Measurements from ENCODE around the gene KCTD5.

The KCTD5 gene

GRCh38 chr16:2697401-2697948, 15.2 kb downstream of the KCTD5 start:
- H3K27me3 ChIP-seq = no peaks in the 10 kb centered on the region
- H3K4me1 ChIP-seq = peaks cover 0 to 4% (median 0%) of the 10 kb centered on the region in 4 donors
- TF ChIP-seq CTCF (IDR thresholded peaks at IDR 0.05) = no peak
- no peak overlapping the region for H3K4me3 ChIP-seq
- DNase-seq = no peak
- intact Hi-C loops (cut with DNase I; ENCODE audit: low total_unique reads) = no loop called here
- peaks cover 46 to 60% (median 60%) of the 10 kb centered on the region in 3 donors for H3K36me3 ChIP-seq
- no peak overlapping the region for H3K27ac ChIP-seq
- no peaks in the 10 kb centered on the region for H3K9me3 ChIP-seq

GRCh38 chr16:2698103-2698870, 16.0 kb downstream of the KCTD5 start:
- Histone ChIP-seq H3K27me3 (no peaks in the 10 kb centered on the region), H3K4me3 (no peak overlapping the region), H3K27ac (no peak overlapping the region), H3K36me3 (peaks cover 54 to 68% (median 68%) of the 10 kb centered on the region in 3 donors), H3K9me3 (no peaks in the 10 kb centered on the region), H3K4me1 (no peaks in the 10 kb centered on the region)
- no peak for DNase-seq
- intact Hi-C loops (cut with DNase I; ENCODE audit: low total_unique reads) = no loop called here
- no peak for TF ChIP-seq CTCF (IDR thresholded peaks at IDR 0.05)

GRCh38 chr16:2698965-2699750, 16.8 kb downstream of the KCTD5 start:
- intact Hi-C loops (cut with DNase I; ENCODE audit: low total_unique reads) = no loop called here
- Histone ChIP-seq H3K27me3 (no peaks in the 10 kb centered on the region), H3K4me3 (no peak overlapping the region), H3K4me1 (no peaks in the 10 kb centered on the region), H3K36me3 (peaks cover 54 to 77% (median 75%) of the 10 kb centered on the region in 3 donors), H3K27ac (no peak overlapping the region), H3K9me3 (no peaks in the 10 kb centered on the region)
- no peak for TF ChIP-seq CTCF (IDR thresholded peaks at IDR 0.05)
- DNase-seq = no peak

GRCh38 chr16:2699791-2700600, 17.7 kb downstream of the KCTD5 start:
- Histone ChIP-seq H3K4me1 (no peaks in the 10 kb centered on the region), H3K36me3 (peaks cover 55 to 85% (median 83%) of the 10 kb centered on the region in 3 donors), H3K4me3 (no peak overlapping the region), H3K9me3 (no peaks in the 10 kb centered on the region), H3K27me3 (no peaks in the 10 kb centered on the region), H3K27ac (no peak overlapping the region)
- intact Hi-C loops (cut with DNase I; ENCODE audit: low total_unique reads) = no loop called here
- no peak for DNase-seq
- no peak for TF ChIP-seq CTCF (IDR thresholded peaks at IDR 0.05)

- no peak for DNase-seq
- H3K36me3 ChIP-seq = peaks cover 63 to 93% (median 91%) of the 10 kb centered on the region in 3 donors
- H3K27ac ChIP-seq = no peak overlapping the region
- no peak overlapping the region for H3K4me3 ChIP-seq
- no peaks in the 10 kb centered on the region for H3K9me3 ChIP-seq
- H3K27me3 ChIP-seq = no peaks in the 10 kb centered on the region
- intact Hi-C loops (cut with DNase I; ENCODE audit: low total_unique reads) = no loop called here
- no peaks in the 10 kb centered on the region for H3K4me1 ChIP-seq
- TF ChIP-seq CTCF (IDR thresholded peaks at IDR 0.05) = no peak
These were observed 18.5 kb downstream of the KCTD5 start for GRCh38 chr16:2700786-2701185.
